ENCODE results near the gene NPHP4. TPM values are rescaled to one million over a fixed set of nuclear protein-coding genes. Genes with fewer than 3 reads are reported as not detected.
A peak's percentile ranks its signal among the peaks of the same experiment; 100 is the strongest.

NPHP4 gene
- total and polyA plus RNA-seq, 9 of the 15 experiments (the other 6 are each of a cell fraction or from before 2014, with no cell fraction given) = 0.52 to 26.2 (median 6.7) TPM

GRCh38 chr1:5999711-6000443, 7.7 kb upstream of the NPHP4 start:
- no peak overlapping the region for H3K4me2 ChIP-seq (ENCODE audit: insufficient read depth, low read length)
- CTCF ChIA-PET (ENCODE audit: low intra/inter-chr PET ratio) = no interaction called here
- H3K4me1 ChIP-seq (replicated peaks in 1 of 2; ENCODE audit: control insufficient read depth in 2 of 2, insufficient read depth in 2 of 2, low read length in 2 of 2) = peaks cover under 1 to 50% of the 10 kb centered on the region in 2 experiments; a peak in 2 of 5 replicates
- H3K27ac ChIP-seq (ENCODE audit: extremely low read depth, low read depth, low read length) = no peak overlapping the region
- no peak for DNase-seq (ENCODE audit: extremely low read depth in 1 of 4, low spot score in 3 of 4)
- H3K79me2 ChIP-seq (ENCODE audit: control insufficient read depth, insufficient read depth, low read length) = peaks cover 9% of the 10 kb centered on the region; the same call in 2 of the 3 replicates
- TF ChIP-seq RBFOX2 (IDR thresholded peaks at IDR 0.05; ENCODE audit: low read depth, low read length) = peak; percentile 45
- TF ChIP-seq ZNF263 (CRISPR knock-in tag; IDR thresholded peaks at IDR 0.05; ENCODE audit: borderline replicate concordance) = no peak
- no peak for TF ChIP-seq RBM22 (IDR thresholded peaks at IDR 0.05; ENCODE audit: low read depth, low read length, poor library complexity, severe bottlenecking)
- WGBS (ENCODE audit: insufficient coverage, low coverage, missing lambda C conversion rate) = 90% methylated on average over 28 of the region's 28 CpGs
- peak overlapping the region in 1 of 2 experiments; percentile 69; a peak in 1 of 4 replicates for H3K9ac ChIP-seq (ENCODE audit: insufficient read depth in 1 of 2, low read depth in 2 of 2, low read length in 2 of 2)
- peaks cover 17% of the 10 kb centered on the region; the same call in 2 of the 3 replicates for H3K36me3 ChIP-seq (ENCODE audit: control insufficient read depth, insufficient read depth, low read length)
- no peaks in the 10 kb centered on the region for H3K9me3 ChIP-seq (replicated peaks; ENCODE audit: control insufficient read depth, insufficient read depth, low read depth, low read length)
- POLR2A ChIA-PET = no interaction called here
- in situ Hi-C loops (cut with MboI) = no loop called here
- H3K4me3 ChIP-seq = no peak overlapping the region
- no peak for FAIRE-seq
- intact Hi-C loops (cut with micrococcal nuclease) = no loop called here
- H3K9me1 ChIP-seq (ENCODE audit: control insufficient read depth, insufficient read depth, low read length) = peaks cover 13% of the 10 kb centered on the region
- no TSS peak for BruUV-seq (replicated peaks)
- no peak for ATAC-seq
- peaks cover 30% of the 10 kb centered on the region for H4K20me1 ChIP-seq (replicated peaks; ENCODE audit: control insufficient read depth, insufficient read depth, low read length)
- no peaks in the 10 kb centered on the region for H3K27me3 ChIP-seq (ENCODE audit: control insufficient read depth in 2 of 2, insufficient read depth in 2 of 2, low read length in 2 of 2)
- H2AFZ ChIP-seq (ENCODE audit: low read depth, low read length) = no peak overlapping the region

- H3K9me1 ChIP-seq (ENCODE audit: control insufficient read depth, insufficient read depth, low read length) = peaks cover 13% of the 10 kb centered on the region
- H2AFZ ChIP-seq (ENCODE audit: low read depth, low read length) = no peak overlapping the region
- H3K27me3 ChIP-seq (ENCODE audit: control insufficient read depth in 2 of 2, insufficient read depth in 2 of 2, low read length in 2 of 2) = no peaks in the 10 kb centered on the region
- H3K4me3 ChIP-seq = no peak overlapping the region
- H4K20me1 ChIP-seq (replicated peaks; ENCODE audit: control insufficient read depth, insufficient read depth, low read length) = peaks cover 30% of the 10 kb centered on the region
- no peak overlapping the region for H3K27ac ChIP-seq (ENCODE audit: extremely low read depth, low read depth, low read length)
- intact Hi-C loops (cut with micrococcal nuclease) = no loop called here
- ChIA-PET POLR2A (interaction anchor here (0.6 kb wide), 1 partner anchor 80 kb away, joined by 5 read pairs; no protein-coding TSS in a partner anchor), CTCF (ENCODE audit: low intra/inter-chr PET ratio) (no interaction called here)
- no peak for ATAC-seq
- H3K36me3 ChIP-seq (ENCODE audit: control insufficient read depth, insufficient read depth, low read length) = peaks cover 19% of the 10 kb centered on the region; the same call in 2 of the 3 replicates
- DNase-seq (ENCODE audit: extremely low read depth in 1 of 4, low spot score in 3 of 4) = no peak
- H3K9me3 ChIP-seq (replicated peaks; ENCODE audit: control insufficient read depth, insufficient read depth, low read depth, low read length) = no peaks in the 10 kb centered on the region
- BruUV-seq (replicated peaks) = no TSS peak
- H3K4me1 ChIP-seq (replicated peaks in 1 of 2; ENCODE audit: control insufficient read depth in 2 of 2, insufficient read depth in 2 of 2, low read length in 2 of 2) = peaks cover 10 to 60% of the 10 kb centered on the region in 2 experiments; a peak in 4 of 5 replicates
- no peak overlapping the region for H3K4me2 ChIP-seq (ENCODE audit: insufficient read depth, low read length)
- in situ Hi-C loops (cut with MboI) = no loop called here
- H3K79me2 ChIP-seq (ENCODE audit: control insufficient read depth, insufficient read depth, low read length) = peaks cover 19% of the 10 kb centered on the region
- FAIRE-seq = no peak
- WGBS (ENCODE audit: insufficient coverage, low coverage, missing lambda C conversion rate) = 90% methylated on average over 19 of the region's 19 CpGs
- peak overlapping the region in 1 of 2 experiments; percentile 35; a peak in 1 of 4 replicates for H3K9ac ChIP-seq (ENCODE audit: insufficient read depth in 1 of 2, low read depth in 2 of 2, low read length in 2 of 2)
- TF ChIP-seq SMARCA5 (IDR thresholded peaks at IDR 0.05) = no peak
- TF ChIP-seq PCBP2 (IDR thresholded peaks at IDR 0.05; ENCODE audit: low read depth, low read length, poor library complexity, severe bottlenecking) = no peak
- no peak for TF ChIP-seq FOXA3 (CRISPR knock-in tag; conservative IDR thresholded peaks at IDR 0.05 in 1 of 2, IDR thresholded peaks at IDR 0.05 in 1 of 2)
- TF ChIP-seq MAZ (CRISPR knock-in tag; conservative IDR thresholded peaks at IDR 0.05 in 1 of 2, IDR thresholded peaks at IDR 0.05 in 1 of 2) = no peak
- TF ChIP-seq FOXK1 (CRISPR knock-in tag; IDR thresholded peaks at IDR 0.05; ENCODE audit: borderline replicate concordance) = no peak
- no peak for TF ChIP-seq MAFG (tag; conservative IDR thresholded peaks at IDR 0.05)
- TF ChIP-seq ZNF583 (CRISPR knock-in tag; IDR thresholded peaks at IDR 0.05) = no peak
- TF ChIP-seq ZNF551 (CRISPR knock-in tag; IDR thresholded peaks at IDR 0.05) = no peak
- no peak for TF ChIP-seq ZNF232 (CRISPR knock-in tag; IDR thresholded peaks at IDR 0.05)
- TF ChIP-seq PURB (CRISPR knock-in tag; IDR thresholded peaks at IDR 0.05; ENCODE audit: low read depth) = no peak
- TF ChIP-seq ZKSCAN3 (CRISPR knock-in tag; IDR thresholded peaks at IDR 0.05) = no peak
Observed at GRCh38 chr1:5998906-5999301, 6.7 kb upstream of the NPHP4 start.
